IMR-90 (cell line): Measurements from ENCODE around the gene BCL7A. TPM values are rescaled to one million over a fixed set of nuclear protein-coding genes. Genes with fewer than 3 reads are reported as not detected.

Source experiments
- ATAC-seq: fragments of 200-7000 bp; cut with Tn5 transposase; 2 replicates; pipeline ENCODE4 v1.9.1; 2020; ENCODE audit warnings: low read depth, mild to moderate bottlenecking, moderate library complexity
- BruUV-seq: library from RNA; stranded (reverse); fragments of 400-500 nt; replicated peaks from 2 replicates; lab custom pipeline; 2021; lab: Mats Ljungman, UMichigan
- CTCF ChIA-PET: fragments of 300-600 bp; formaldehyde crosslinking; extraction: SDS; loops from one replicate; lab custom pipeline; 2021; ENCODE audit warnings: antibody characterized with exemption; lab: Yijun Ruan, JAX
- POLR2A ChIA-PET: fragments of 300-600 bp; sonication (Branson Sonifier 250); formaldehyde crosslinking; loops from one replicate; lab custom pipeline; 2022; ENCODE audit warnings: antibody characterized with exemption; ENCODE audit not compliant: unreplicated experiment; lab: Charles Lee
- DNase-seq: peaks from one replicate; pipeline ENCODE4 v3.0.0; 2013
- H2AFZ ChIP-seq: replicated peaks from 2 replicates; pipeline ENCODE3; 2013; ENCODE audit warnings: low read length, mild to moderate bottlenecking; ENCODE audit not compliant: poor library complexity
- H2AK5ac ChIP-seq: 2 replicates; pipeline ENCODE4 v1.6.1; 2013; ENCODE audit warnings: low read depth, low read length, inconsistent platforms
- H2AK9ac ChIP-seq: replicated peaks from 2 replicates; pipeline ENCODE3; 2013; ENCODE audit warnings: mild to moderate bottlenecking, low read depth, low read length, moderate library complexity; ENCODE audit not compliant: poor library complexity
- H2BK120ac ChIP-seq: 2 replicates; pipeline ENCODE4 v1.6.1; 2013; ENCODE audit warnings: low read depth, low read length, inconsistent platforms
- H2BK15ac ChIP-seq: 3 replicates; pipeline ENCODE4 v1.6.1; 2013; ENCODE audit warnings: low read depth, low read length, inconsistent platforms
- H2BK20ac ChIP-seq: 2 replicates; pipeline ENCODE4 v1.6.1; 2013; ENCODE audit warnings: low read depth, mild to moderate bottlenecking, inconsistent platforms, low read length, moderate library complexity
- H2BK5ac ChIP-seq: 2 replicates; pipeline ENCODE4 v1.6.1; 2013; ENCODE audit warnings: mild to moderate bottlenecking, low read depth, low read length, inconsistent platforms; ENCODE audit not compliant: poor library complexity, severe bottlenecking
- H3K14ac ChIP-seq: replicated peaks from 2 replicates; pipeline ENCODE4 v1.6.1; 2013; ENCODE audit warnings: low read depth, low read length, inconsistent platforms
- H3K18ac ChIP-seq: 2 replicates; pipeline ENCODE4 v1.6.1; 2013; ENCODE audit warnings: low read depth, low read length, control low read depth
- H3K23ac ChIP-seq: 2 replicates; pipeline ENCODE4 v1.6.1; 2013; ENCODE audit warnings: low read depth, low read length, inconsistent platforms
- H3K27ac ChIP-seq: 2 replicates; pipeline ENCODE4 v1.5.1; 2013; ENCODE audit warnings: mild to moderate bottlenecking, control low read depth, low read length; ENCODE audit not compliant: insufficient read depth
- H3K27me3 ChIP-seq: 2 replicates; pipeline ENCODE4 v1.6.1; 2013; ENCODE audit warnings: low read length; ENCODE audit not compliant: control insufficient read depth, insufficient read depth
- H3K36me3 ChIP-seq: 2 replicates; pipeline ENCODE4 v1.6.1; 2013; ENCODE audit warnings: low read length, mixed read lengths; ENCODE audit not compliant: control insufficient read depth, insufficient read depth
- H3K4ac ChIP-seq: 2 replicates; pipeline ENCODE4 v1.6.1; 2013; ENCODE audit warnings: low read depth, low read length, inconsistent platforms
- H3K4me1 ChIP-seq: 2 replicates; pipeline ENCODE4 v1.6.1; 2013; ENCODE audit warnings: low read length, mixed read lengths; ENCODE audit not compliant: control insufficient read depth, insufficient read depth
- H3K4me2 ChIP-seq: 2 replicates; pipeline ENCODE4 v1.6.1; 2013; ENCODE audit warnings: low read depth, mild to moderate bottlenecking, control low read depth, low read length, moderate library complexity
- H3K4me3 ChIP-seq: 2 replicates; pipeline ENCODE4 v1.5.1; 2013; ENCODE audit warnings: low read depth, mild to moderate bottlenecking, control low read depth, low read length, moderate library complexity; ENCODE audit not compliant: insufficient read depth
- H3K56ac ChIP-seq: 2 replicates; pipeline ENCODE4 v1.6.1; 2013; ENCODE audit warnings: low read length, inconsistent platforms; ENCODE audit not compliant: insufficient read depth; ENCODE audit errors: extremely low read depth
- H3K79me1 ChIP-seq, 2 experiments: 2 replicates each; pipeline ENCODE4 v1.6.1; 2013; ENCODE audit warnings: low read length in 2 of 2, inconsistent platforms in 1 of 2, low read depth in 1 of 2
- H3K9ac ChIP-seq: 2 replicates; pipeline ENCODE4 v1.6.1; 2013; ENCODE audit warnings: low read depth, low read length, control low read depth
- H3K9me1 ChIP-seq: 2 replicates; pipeline ENCODE4 v1.6.1; 2013; ENCODE audit warnings: low read length, inconsistent platforms; ENCODE audit not compliant: insufficient read depth
- H3K9me3 ChIP-seq: 2 replicates; pipeline ENCODE4 v1.6.1; 2013; ENCODE audit warnings: low read length; ENCODE audit not compliant: control insufficient read depth, insufficient read depth
- H4K20me1 ChIP-seq: 2 replicates; pipeline ENCODE4 v1.6.1; 2013; ENCODE audit warnings: low read length, inconsistent platforms; ENCODE audit not compliant: insufficient read depth
- H4K5ac ChIP-seq: 2 replicates; pipeline ENCODE4 v1.6.1; 2013; ENCODE audit warnings: mild to moderate bottlenecking, low read depth, low read length, control low read depth
- H4K8ac ChIP-seq, 2 experiments: 2 replicates each; pipeline ENCODE4 v1.6.1; 2013; ENCODE audit warnings: low read depth in 2 of 2, low read length in 2 of 2, control low read depth in 1 of 2, inconsistent platforms in 1 of 2
- H4K91ac ChIP-seq: 2 replicates; pipeline ENCODE4 v1.6.1; 2013; ENCODE audit warnings: low read depth, low read length, inconsistent platforms; ENCODE audit not compliant: insufficient read depth
- CEBPB ChIP-seq: IDR thresholded peaks from 2 replicates; pipeline ENCODE4 v1.6.1; 2012; ENCODE audit warnings: low read depth, low read length, improper control_type of control experiment
- CHD1 ChIP-seq: IDR thresholded peaks from 2 replicates; pipeline ENCODE4 v1.6.1; 2012; ENCODE audit warnings: low read depth, low read length, improper control_type of control experiment
- FOS ChIP-seq: fragments of 150-350 bp; IDR thresholded peaks from 2 replicates; pipeline ENCODE4 v1.6.1; 2016; ENCODE audit warnings: low read depth, low read length
- MAFK ChIP-seq: IDR thresholded peaks from 2 replicates; pipeline ENCODE4 v1.6.1; 2012; ENCODE audit warnings: low read depth, low read length, improper control_type of control experiment
- MAZ ChIP-seq: IDR thresholded peaks from 2 replicates; pipeline ENCODE4 v1.6.1; 2012; ENCODE audit warnings: low read depth, mild to moderate bottlenecking, low read length, improper control_type of control experiment, moderate library complexity, borderline replicate concordance
- MXI1 ChIP-seq: IDR thresholded peaks from 2 replicates; pipeline ENCODE4 v1.6.1; 2012; ENCODE audit warnings: low read depth, mild to moderate bottlenecking, low read length, moderate library complexity, borderline replicate concordance
- NFE2L2 ChIP-seq: fragments of 150-350 bp; IDR thresholded peaks from 2 replicates; pipeline ENCODE4 v1.6.1; 2016; ENCODE audit warnings: low read depth, mild to moderate bottlenecking, low read length
- POLR2A ChIP-seq: IDR thresholded peaks from 2 replicates; pipeline ENCODE4 v1.6.1; 2012; ENCODE audit warnings: mild to moderate bottlenecking, low read depth, low read length
- RCOR1 ChIP-seq: IDR thresholded peaks from 2 replicates; pipeline ENCODE4 v1.6.1; 2012; ENCODE audit warnings: mild to moderate bottlenecking, low read length, improper control_type of control experiment; ENCODE audit not compliant: insufficient replicate concordance
- RFX5 ChIP-seq: IDR thresholded peaks from 2 replicates; pipeline ENCODE4 v1.8.0; 2012; ENCODE audit warnings: low read depth, mild to moderate bottlenecking, low read length, moderate library complexity
- SMC3 ChIP-seq: fragments of 150-350 bp; IDR thresholded peaks from 2 replicates; pipeline ENCODE4 v1.6.1; 2016; ENCODE audit warnings: low read depth, mild to moderate bottlenecking, antibody characterized with exemption, low read length, moderate library complexity
- WGBS, 2 experiments: methylation state at CpG; one replicate each; pipeline versions ENCODE4 v1.1.5 to v1.1.7; 2013; ENCODE audit warnings: missing lambda C conversion rate in 2 of 2; ENCODE audit not compliant: insufficient read length in 1 of 2; ENCODE audit errors: extremely low coverage in 2 of 2; 5-methylcytosine and 5-hydroxymethylcytosine counted together
- dilution Hi-C: fragments of 300-500 bp; cut with HindIII; formaldehyde crosslinking; loops from one replicate; pipeline ENCODE4 v1.14.3; 2018; ENCODE audit warnings: low sequenced_read_pairs; ENCODE audit not compliant: unreplicated experiment
- in situ Hi-C: fragments of 300-500 bp; cut with MboI; formaldehyde crosslinking; loops from 3 replicates; pipeline ENCODE4 v1.14.3; 2019; ENCODE audit warnings: low sequenced_read_pairs, inconsistent platforms, mixed read lengths
- intact Hi-C: fragments of 100-400 bp; cut with micrococcal nuclease; formaldehyde crosslinking; loops from 2 replicates; pipeline ENCODE4 v1.10.0; 2022
- polyA plus RNA-seq, 3 experiments: library from polyadenylated mRNA; depleted of rRNA; stranded (reverse); fragments of >200 nt; gene quantifications; 2 replicates each; pipeline ENCODE4 v1.2.3, GENCODE V29; 2012; ENCODE audit warnings: low replicate concordance in 1 of 3
- total RNA-seq: library from RNA; depleted of rRNA; stranded (reverse); fragments of >200 nt; gene quantifications from 2 replicates; pipeline ENCODE4 v1.2.3, GENCODE V29; 2012
- TF ChIP-seq, protein P1 (sequence below): fragments of 150-350 bp; IDR thresholded peaks from 2 replicates; pipeline ENCODE4 v1.6.1; 2016; ENCODE audit warnings: low read depth, mild to moderate bottlenecking, low read length, moderate library complexity, borderline replicate concordance
- TF ChIP-seq, protein P2 (sequence below): fragments of 150-350 bp; IDR thresholded peaks from 2 replicates; pipeline ENCODE4 v1.6.1; 2017; ENCODE audit warnings: mild to moderate bottlenecking, antibody characterized with exemption, low read length, low read depth
- TF ChIP-seq, protein P3 (sequence below): conservative IDR thresholded peaks from 2 replicates; pipeline ENCODE4 v1.5.1; 2012; ENCODE audit warnings: mild to moderate bottlenecking, low read depth, low read length, improper control_type of control experiment

The BCL7A gene
- total and polyA plus RNA-seq, 2 of the 4 experiments (the other 2 are of a cell fraction), result 5.6 to 7.9 TPM

DNA sequence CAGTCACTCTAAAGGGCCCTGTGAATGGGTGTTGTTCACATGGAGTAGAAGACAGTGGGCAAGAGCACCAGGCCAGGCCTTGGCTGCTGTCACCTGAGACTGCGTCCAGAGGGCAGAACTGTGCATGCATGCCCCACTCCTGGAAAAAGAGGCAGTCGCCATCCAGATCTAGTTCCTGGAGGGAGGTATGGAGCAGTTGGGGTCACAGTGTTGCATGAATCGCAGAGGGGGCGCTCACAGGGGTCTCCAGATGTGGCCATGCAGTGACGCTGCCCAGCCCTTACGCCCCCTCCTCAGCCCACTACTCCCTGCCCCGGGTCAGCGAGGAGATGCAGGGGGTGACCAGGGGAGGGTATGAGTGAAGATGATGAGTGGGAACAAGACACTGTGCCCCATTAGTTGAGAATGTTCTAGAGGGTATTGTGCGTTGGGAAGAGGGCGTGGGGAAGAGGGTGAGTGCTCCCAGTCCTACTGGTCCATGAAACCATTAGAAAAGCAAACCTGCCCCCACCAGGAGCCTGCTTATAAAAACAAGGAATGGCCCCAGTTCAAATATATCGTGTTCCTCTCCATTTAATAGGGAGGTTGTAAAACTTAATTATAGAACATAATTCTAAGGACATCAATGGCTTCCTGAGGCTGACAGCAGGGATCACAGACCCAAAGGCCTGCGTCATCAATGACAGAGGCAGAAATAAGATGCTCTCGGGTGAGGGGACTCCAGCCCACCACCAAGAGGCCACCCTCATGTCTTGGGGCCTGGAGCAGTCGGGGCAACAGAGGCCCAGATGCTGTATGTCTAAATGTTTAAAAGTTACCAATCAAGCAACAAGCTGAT lies 32.2 kb upstream of the BCL7A start:
- H3K27ac ChIP-seq, result no peak overlapping the region
- H3K9me3 ChIP-seq, result no peaks in the 10 kb centered on the region
- dilution Hi-C loops (no loop called here), intact Hi-C loops (no loop called here), in situ Hi-C loops (no loop called here)
- POLR2A ChIA-PET, result no interaction called here
- DNase-seq (no peak), ATAC-seq (no peak)
- H2BK5ac ChIP-seq, result no peak overlapping the region
- H2AK5ac ChIP-seq, result peak overlapping the region; percentile 85
- H3K4me3 ChIP-seq, result no peak overlapping the region
- no peak overlapping the region for H3K56ac ChIP-seq
- H4K8ac ChIP-seq, result no peak overlapping the region
- peak overlapping the region; percentile 76; the same call in 1 of the 2 replicates for H3K14ac ChIP-seq
- BruUV-seq, result no TSS peak
- H4K20me1 ChIP-seq, result no peaks in the 10 kb centered on the region
- no peak overlapping the region; the same call in 1 of the 2 replicates for H4K91ac ChIP-seq
- no peaks in the 10 kb centered on the region for H3K79me1 ChIP-seq
- peak overlapping the region; percentile 76; the same call in 1 of the 3 replicates for H2BK15ac ChIP-seq
- no peak overlapping the region for H4K5ac ChIP-seq
- H3K4me2 ChIP-seq, result no peak overlapping the region
- H2AFZ ChIP-seq, result no peak overlapping the region
- WGBS, 2 experiments, result no CpG with 5 or more reads among the region's 14 CpGs
- H3K18ac ChIP-seq, result no peak overlapping the region
- H3K27me3 ChIP-seq, result no peaks in the 10 kb centered on the region
- peaks cover 4% of the 10 kb centered on the region; the same call in 1 of the 2 replicates for H3K9me1 ChIP-seq
- CTCF ChIA-PET, result no interaction called here
- H3K4me1 ChIP-seq, result peaks cover 10% of the 10 kb centered on the region
- H3K9ac ChIP-seq, result no peak overlapping the region
- peak overlapping the region; percentile 94; the same call in 1 of the 2 replicates for H2BK120ac ChIP-seq
- H2AK9ac ChIP-seq, result no peak overlapping the region
- no peaks in the 10 kb centered on the region for H3K36me3 ChIP-seq
- no peak overlapping the region for H3K23ac ChIP-seq
- H2BK20ac ChIP-seq, result peak overlapping the region; percentile 35; the same call in 1 of the 2 replicates
- peak overlapping the region; percentile 78; the same call in 1 of the 2 replicates for H3K4ac ChIP-seq
- TF ChIP-seq, protein P1, sequence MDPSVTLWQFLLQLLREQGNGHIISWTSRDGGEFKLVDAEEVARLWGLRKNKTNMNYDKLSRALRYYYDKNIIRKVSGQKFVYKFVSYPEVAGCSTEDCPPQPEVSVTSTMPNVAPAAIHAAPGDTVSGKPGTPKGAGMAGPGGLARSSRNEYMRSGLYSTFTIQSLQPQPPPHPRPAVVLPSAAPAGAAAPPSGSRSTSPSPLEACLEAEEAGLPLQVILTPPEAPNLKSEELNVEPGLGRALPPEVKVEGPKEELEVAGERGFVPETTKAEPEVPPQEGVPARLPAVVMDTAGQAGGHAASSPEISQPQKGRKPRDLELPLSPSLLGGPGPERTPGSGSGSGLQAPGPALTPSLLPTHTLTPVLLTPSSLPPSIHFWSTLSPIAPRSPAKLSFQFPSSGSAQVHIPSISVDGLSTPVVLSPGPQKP, result no peak
- TF ChIP-seq FOS, result no peak
- no peak for TF ChIP-seq RFX5
- TF ChIP-seq MAZ, result no peak
- TF ChIP-seq RCOR1, result no peak
- no peak for TF ChIP-seq CEBPB
- no peak for TF ChIP-seq MAFK
- TF ChIP-seq POLR2A, result no peak
- no peak for TF ChIP-seq CHD1
- no peak for TF ChIP-seq MXI1
- TF ChIP-seq, protein P2, sequence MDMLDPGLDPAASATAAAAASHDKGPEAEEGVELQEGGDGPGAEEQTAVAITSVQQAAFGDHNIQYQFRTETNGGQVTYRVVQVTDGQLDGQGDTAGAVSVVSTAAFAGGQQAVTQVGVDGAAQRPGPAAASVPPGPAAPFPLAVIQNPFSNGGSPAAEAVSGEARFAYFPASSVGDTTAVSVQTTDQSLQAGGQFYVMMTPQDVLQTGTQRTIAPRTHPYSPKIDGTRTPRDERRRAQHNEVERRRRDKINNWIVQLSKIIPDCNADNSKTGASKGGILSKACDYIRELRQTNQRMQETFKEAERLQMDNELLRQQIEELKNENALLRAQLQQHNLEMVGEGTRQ, result no peak
- TF ChIP-seq NFE2L2, result no peak
- TF ChIP-seq, protein P3, sequence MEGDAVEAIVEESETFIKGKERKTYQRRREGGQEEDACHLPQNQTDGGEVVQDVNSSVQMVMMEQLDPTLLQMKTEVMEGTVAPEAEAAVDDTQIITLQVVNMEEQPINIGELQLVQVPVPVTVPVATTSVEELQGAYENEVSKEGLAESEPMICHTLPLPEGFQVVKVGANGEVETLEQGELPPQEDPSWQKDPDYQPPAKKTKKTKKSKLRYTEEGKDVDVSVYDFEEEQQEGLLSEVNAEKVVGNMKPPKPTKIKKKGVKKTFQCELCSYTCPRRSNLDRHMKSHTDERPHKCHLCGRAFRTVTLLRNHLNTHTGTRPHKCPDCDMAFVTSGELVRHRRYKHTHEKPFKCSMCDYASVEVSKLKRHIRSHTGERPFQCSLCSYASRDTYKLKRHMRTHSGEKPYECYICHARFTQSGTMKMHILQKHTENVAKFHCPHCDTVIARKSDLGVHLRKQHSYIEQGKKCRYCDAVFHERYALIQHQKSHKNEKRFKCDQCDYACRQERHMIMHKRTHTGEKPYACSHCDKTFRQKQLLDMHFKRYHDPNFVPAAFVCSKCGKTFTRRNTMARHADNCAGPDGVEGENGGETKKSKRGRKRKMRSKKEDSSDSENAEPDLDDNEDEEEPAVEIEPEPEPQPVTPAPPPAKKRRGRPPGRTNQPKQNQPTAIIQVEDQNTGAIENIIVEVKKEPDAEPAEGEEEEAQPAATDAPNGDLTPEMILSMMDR, result no peak
- TF ChIP-seq SMC3, result no peak
